HG03571 (cell line): Measurements from ENCODE around the gene CD55.
A peak's percentile ranks its signal among the peaks of the same experiment; 100 is the strongest.

ENCODE experiments used
- ATAC-seq: cut with Tn5 transposase; IDR thresholded peaks from one replicate; pipeline ENCODE4 v1.9.1; 2021; ENCODE audit not compliant: unreplicated experiment

CD55 gene

GRCh38 chr1:207355513-207356295 lies 34.2 kb downstream of the CD55 start:
- ATAC-seq, result no peak

GRCh38 chr1:207361029-207361428 lies 39.6 kb downstream of the CD55 start:
- no peak for ATAC-seq

GRCh38 chr1:207361889-207362288 lies 40.4 kb downstream of the CD55 start:
- no peak for ATAC-seq

- ATAC-seq, result no peak
These were observed 41.7 kb downstream of the CD55 start for GRCh38 chr1:207362962-207363860.

- no peak for ATAC-seq
These were observed 42.4 kb downstream of the CD55 start for GRCh38 chr1:207363871-207364270.

- ATAC-seq, result no peak
These were observed 43.1 kb downstream of the CD55 start for GRCh38 chr1:207364614-207365013.

- no peak for ATAC-seq
These were observed 43.6 kb downstream of the CD55 start for GRCh38 chr1:207365063-207365462.

- no peak for ATAC-seq
These were observed 44.5 kb downstream of the CD55 start for GRCh38 chr1:207366022-207366421.

- ATAC-seq, result no peak
These were observed 67.2 kb downstream of the CD55 start for GRCh38 chr1:207388721-207389120.

- no peak for ATAC-seq
These were observed 68.4 kb downstream of the CD55 start for GRCh38 chr1:207389728-207390464.

- no peak for ATAC-seq
These were observed 72.1 kb downstream of the CD55 start for GRCh38 chr1:207393610-207394009.

GRCh38 chr1:207396168-207396746 lies 74.8 kb downstream of the CD55 start:
- no peak for ATAC-seq

- ATAC-seq, result no peak
These were observed 76.0 kb downstream of the CD55 start for GRCh38 chr1:207397525-207397926.

- no peak for ATAC-seq
These were observed 77.5 kb downstream of the CD55 start for GRCh38 chr1:207398986-207399385.

- ATAC-seq, result no peak
These were observed 80.1 kb downstream of the CD55 start for GRCh38 chr1:207401578-207401977.

- ATAC-seq, result no peak
These were observed 81.3 kb downstream of the CD55 start for GRCh38 chr1:207402744-207403143.

- ATAC-seq, result peak; percentile 57
These were observed 83.5 kb downstream of the CD55 start for GRCh38 chr1:207404849-207405525.

- ATAC-seq, result no peak
These were observed 84.3 kb downstream of the CD55 start for GRCh38 chr1:207405814-207406213.

- ATAC-seq, result no peak
These were observed 86.3 kb downstream of the CD55 start for GRCh38 chr1:207407655-207408260.
